KG1 (cell line): ENCODE measurements around the gene NR4A3.
"Not testable (repeated sequence)": the region's sequence is repeated elsewhere in the genome, so short reads cannot be mapped to it uniquely, and the experiment has no call there.

Experiments
- DNase-seq: peaks from one replicate; lab custom pipeline; 2025; lab: John Stamatoyannopoulos, UW

Gene NR4A3

DNA sequence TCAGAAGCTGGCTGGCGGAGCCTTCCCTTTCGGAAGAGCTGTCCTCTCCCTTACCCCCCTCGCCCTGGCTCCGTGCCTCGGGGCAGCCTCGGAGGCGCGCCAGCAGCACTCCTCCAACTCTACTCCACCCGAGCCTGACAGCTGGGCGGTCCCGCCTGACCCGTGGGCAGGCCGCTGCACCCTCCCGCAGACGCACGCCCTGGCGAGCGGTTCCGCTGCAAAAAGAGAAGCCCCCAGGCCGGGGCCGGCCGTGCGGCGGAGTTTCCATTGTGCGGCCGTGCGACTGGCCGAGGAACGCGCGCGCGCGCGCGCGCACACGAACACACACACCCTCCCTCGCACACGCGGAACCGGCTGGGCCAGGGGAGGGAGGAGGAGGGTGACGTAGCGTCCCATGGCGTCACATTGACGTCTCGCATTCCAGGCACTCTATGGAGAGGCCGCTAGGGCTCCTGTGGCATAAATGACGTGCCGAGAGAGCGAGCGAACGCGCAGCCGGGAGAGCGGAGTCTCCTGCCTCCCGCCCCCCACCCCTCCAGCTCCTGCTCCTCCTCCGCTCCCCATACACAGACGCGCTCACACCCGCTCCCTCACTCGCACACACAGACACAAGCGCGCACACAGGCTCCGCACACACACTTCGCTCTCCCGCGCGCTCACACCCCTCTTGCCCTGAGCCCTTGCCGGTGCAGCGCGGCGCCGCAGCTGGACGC, at the start of gene NR4A3:
TSS of gene NR4A3 (plus strand) at position 490 of the 713 bp plus-strand sequence. CDS start 6,158 bp downstream, outside the sequence.
- peak; percentile 22 for DNase-seq

DNA sequence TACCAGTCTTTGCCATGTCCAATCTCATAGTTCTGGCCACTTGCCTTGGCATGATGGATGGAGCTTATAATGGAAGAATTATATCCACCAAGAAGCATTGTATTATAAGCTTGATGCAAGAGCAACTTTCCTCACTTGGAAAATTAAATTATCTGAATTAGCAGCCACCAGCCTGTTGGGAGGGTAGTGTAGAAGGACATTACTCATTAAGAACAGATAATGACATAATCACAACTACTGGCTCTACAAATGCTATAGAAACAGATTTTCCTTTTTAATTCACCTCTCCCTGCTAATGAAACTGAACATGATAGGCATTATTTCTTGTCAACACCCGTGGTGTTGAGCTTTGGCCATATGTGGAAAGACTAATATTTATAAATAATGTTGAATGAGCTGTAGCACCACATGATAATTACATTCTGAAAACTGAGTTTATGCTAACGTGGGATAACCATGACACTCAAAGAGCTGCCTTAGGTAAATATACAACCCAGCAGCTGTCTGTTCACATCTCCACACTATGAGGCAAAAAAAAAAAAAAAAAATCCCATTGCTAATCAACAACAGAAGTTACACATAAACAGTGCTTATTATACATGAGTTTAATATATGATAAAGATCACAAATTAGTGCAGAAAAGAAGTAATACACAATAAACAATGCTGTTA, 48.1 kb upstream of the NR4A3 start:
- no peak for DNase-seq

- no peak for DNase-seq
These were observed 43.4 kb upstream of the NR4A3 start for GRCh38 chr9:99778308-99778707.

DNA sequence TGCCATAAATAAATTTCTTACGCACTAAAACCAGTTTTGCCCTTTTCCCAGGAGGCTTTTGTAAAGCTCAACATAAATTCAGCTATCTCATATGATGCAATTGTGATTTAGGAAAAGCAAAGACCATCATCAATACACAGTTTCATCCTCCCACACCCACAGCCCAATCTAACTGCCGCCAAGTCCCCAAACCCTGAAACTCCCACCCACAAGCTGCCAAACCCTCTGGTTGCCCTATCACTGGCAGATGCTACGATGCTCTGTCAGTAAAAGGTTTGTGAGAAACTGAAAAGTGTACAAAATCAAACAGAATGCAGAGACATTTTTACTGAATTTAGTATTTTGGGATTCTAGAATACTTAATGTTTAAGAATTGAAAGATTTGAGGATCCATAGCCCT, 42.8 kb upstream of the NR4A3 start:
- no peak for DNase-seq

GRCh38 chr9:99779277-99779676, 42.4 kb upstream of the NR4A3 start:
- DNase-seq = no peak

- not testable (repeated sequence) for DNase-seq
These were observed 39.3 kb upstream of the NR4A3 start for GRCh38 chr9:99782349-99782748.

DNA sequence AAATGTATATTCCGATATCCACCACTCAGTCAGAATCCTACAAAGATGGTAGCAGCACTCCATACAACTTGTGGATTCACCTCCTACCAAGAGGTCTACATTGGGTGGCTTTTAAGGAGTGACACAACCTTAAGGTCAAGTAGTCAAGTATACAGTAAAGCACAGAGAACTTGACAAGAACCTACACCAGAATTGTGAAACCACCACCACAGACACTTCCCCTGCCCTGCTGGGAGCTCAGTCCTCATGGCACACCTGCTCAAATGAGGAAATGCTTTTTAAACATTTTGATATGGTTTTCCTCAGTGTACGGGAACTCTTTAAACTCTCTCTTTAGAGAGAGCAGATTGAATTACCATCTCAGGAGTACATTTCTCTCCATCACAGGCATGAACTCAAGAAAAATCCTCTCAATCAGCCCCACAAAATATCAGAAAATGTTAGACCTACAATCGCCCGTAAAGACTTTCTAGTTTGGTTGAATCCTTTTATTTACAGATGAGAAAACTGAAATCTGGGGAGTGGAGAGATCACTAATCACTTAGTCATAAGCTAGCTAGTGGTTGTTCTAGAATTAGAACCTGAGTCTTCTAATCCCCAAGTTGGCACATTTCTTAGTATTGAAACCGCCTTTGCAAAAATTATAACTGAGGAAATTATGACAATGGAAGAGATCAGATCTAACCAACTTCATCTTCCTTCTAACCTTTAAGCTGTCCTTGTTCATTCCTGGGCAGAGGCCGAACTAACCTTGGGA, 38.5 kb upstream of the NR4A3 start:
- DNase-seq = peak; percentile 16

GRCh38 chr9:99783799-99784198, 37.9 kb upstream of the NR4A3 start:
- no peak for DNase-seq

- no peak for DNase-seq
These were observed 36.6 kb upstream of the NR4A3 start for GRCh38 chr9:99785010-99785590.

- DNase-seq = no peak
These were observed 34.1 kb upstream of the NR4A3 start for GRCh38 chr9:99787556-99787955.

GRCh38 chr9:99793528-99793927, 28.2 kb upstream of the NR4A3 start:
- no peak for DNase-seq

GRCh38 chr9:99796231-99796630, 25.5 kb upstream of the NR4A3 start:
- DNase-seq = no peak

GRCh38 chr9:99801775-99802174, 19.9 kb upstream of the NR4A3 start:
- DNase-seq = no peak

- DNase-seq = no peak
These were observed 18.0 kb upstream of the NR4A3 start for GRCh38 chr9:99803694-99804093.

- peak; percentile 67 for DNase-seq
These were observed 14.3 kb upstream of the NR4A3 start for GRCh38 chr9:99807276-99807852.

DNA sequence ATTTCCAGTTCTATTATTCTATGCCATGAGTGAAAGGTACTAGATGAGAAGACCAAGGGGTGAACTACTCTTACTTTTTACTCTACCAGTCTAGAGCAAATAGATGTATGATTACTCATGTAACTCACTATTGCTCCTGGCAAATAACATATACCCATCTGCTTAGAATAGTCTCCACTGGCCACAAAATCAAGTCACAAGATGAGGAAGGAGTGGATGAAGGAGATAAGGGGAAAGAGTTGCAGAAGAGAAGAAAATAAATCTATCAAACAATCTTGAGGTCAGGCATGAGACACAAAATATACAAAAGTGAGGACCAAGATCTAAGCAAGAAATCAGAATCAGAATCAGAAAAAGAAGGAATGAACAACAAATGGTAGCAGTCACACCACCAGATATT, 13.7 kb upstream of the NR4A3 start:
- no peak for DNase-seq

DNA sequence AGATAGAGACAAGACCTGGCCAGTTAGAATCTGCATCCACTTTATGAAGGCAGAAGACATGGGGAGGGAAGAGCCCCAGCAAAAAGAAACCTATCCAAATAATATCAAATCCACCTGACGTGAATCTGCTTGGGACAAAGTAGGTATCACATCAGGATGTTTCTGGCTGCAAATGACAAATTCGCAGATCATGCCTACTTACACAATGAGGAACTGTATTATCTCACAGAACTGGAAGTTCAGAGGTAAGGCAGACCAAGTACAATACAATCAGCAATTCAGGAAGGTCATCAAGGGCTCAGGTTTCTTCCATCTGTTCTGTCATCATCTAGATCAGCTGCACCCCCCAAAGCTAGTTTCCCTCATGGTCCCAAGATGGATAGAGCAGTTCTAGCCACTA, 13.2 kb upstream of the NR4A3 start:
- DNase-seq = no peak

DNA sequence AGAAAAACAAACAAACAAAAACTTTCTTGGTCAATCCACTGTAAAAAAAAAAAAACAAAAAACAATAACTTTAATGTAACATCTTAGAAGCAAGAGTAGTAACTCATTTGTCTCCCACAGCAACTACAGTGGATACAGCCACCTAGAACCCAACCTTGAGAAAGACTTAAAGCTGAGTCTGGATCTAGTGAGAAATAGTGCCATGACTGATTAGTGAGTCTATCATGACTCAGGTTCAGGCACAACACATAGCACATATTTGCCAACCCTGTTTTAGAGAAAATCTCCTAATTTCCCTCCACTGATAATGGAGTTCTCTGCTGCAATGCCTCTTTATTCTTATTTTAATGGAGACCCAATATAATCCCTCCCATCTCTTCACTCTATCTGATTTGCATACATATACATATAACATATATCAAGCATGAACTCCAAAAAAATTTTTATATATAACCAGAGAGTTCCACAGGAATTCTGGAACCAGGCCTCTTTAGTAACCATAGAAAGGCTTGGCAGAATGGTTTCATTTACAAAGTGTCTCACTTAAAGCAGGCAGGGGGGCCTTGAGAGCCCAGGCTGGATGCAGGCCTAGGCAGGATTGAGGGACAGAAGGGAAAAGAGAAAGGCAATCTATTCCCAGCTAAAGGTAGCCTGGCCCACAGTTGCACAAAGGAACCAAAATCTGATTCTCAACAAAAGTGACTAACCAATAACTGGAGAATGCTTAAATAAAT, 11.9 kb upstream of the NR4A3 start:
- DNase-seq = no peak

DNA sequence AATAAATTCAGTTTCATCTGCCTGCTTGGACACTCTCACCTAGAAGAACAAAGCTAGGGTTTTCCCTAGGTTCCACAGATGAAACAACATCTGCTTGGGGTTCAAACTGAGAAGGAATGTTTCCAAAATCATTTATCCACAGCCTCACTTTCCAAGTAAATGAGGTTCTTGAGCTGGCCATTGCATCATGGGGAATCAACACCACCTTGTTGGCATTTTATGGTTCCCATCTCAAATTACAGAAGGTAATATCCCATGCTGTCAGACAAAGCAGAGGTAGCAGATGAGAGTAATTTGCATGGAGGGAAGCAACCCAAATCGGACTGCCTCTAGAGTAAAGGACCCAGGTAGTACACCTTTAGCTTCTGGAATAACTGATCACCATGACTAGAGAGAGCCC, 10.5 kb upstream of the NR4A3 start:
- DNase-seq = no peak

DNA sequence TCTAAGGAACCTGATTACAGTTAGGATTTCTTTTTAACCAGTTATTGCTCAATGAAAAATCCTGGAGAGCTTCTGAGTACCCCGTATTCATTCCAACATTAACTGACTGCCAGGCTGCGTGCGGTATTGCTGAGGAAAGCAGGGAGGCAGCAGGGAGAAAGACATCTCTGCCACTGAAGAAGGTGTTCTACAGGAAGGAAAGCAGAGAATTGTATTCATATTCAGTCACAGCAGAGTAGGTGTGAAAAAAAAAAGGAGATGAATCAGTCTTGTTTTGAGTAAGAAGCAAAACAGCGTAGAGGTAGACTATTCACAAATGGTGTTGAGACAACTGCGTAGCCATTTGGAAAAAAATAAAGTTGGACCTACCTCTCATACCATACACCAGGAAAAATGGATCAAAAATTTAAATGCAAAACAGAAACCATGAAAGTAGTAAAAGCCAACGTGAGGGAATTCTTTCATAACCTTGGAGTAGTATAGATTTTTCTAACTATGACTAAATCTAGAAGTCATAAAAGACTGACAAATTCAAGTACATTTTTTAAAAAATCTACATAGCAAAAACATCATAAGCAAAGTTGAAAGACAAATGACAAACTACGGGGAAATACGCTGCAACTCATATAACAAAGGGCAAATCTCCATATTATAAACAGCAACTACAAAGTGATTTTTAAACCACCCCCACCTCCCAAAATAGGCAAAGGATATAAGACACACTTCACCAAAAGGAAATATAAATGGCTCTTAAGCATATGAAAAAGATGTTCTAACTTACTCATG, 9.9 kb upstream of the NR4A3 start:
- no peak for DNase-seq

- DNase-seq = no peak
These were observed 7.9 kb upstream of the NR4A3 start for GRCh38 chr9:99813739-99814138.
